ENCODE data around the gene ZNF304. TPM values are rescaled to one million over a fixed set of nuclear protein-coding genes. Genes with fewer than 3 reads are reported as not detected.

ZNF304 gene
- total and polyA plus RNA-seq, 2 experiments from 2014 or later = 3.5 to 12.4 TPM

DNA sequence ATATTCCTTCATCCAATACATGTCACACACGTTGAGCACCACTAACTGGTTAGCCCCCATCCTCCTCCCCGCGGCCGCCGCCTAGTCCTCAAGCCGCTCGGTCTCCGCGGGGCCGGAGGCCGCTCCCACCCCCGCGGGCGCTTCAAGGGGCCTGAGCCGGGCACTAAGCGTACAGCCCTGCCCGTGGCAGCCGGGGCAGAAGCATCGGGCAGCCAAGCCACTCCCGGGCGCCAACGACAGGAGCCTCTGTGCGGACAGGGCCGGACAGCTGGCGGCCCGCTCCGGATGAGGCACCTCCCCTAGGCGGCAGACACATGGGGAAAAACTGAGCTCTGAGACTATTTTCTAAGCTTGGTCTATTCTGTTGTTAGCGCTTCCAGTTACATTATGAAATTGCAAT lies 33.6 kb upstream of the ZNF304 start:
- peaks cover 16% of the 10 kb centered on the region; the same call in 2 of the 3 replicates for H3K4me1 Mint-ChIP-seq

More for the DNA sequence above, 33.6 kb upstream of the ZNF304 start:
- Mint-ChIP-seq H3K27me3 (ENCODE audit: insufficient read depth, low read depth, poor library complexity) (peaks cover 9% of the 10 kb centered on the region), H3K9me3 (no peaks in the 10 kb centered on the region), H3K4me3 (peak overlapping the region; percentile 45; the same call in 2 of the 3 replicates), H3K36me3 (ENCODE audit: low read depth) (no peaks in the 10 kb centered on the region), H3K27ac (no peak overlapping the region)
- peaks cover 47% of the 10 kb centered on the region for H3K27me3 ChIP-seq (ENCODE audit: insufficient read depth)
- ATAC-seq (peak; percentile 49), DNase-seq (ENCODE audit: low spot score) (peak; percentile 66)
- no peaks in the 10 kb centered on the region for H4K20me1 ChIP-seq (replicated peaks; ENCODE audit: insufficient read depth)
- H2AFZ ChIP-seq = peak overlapping the region; percentile 86
- H3K79me2 ChIP-seq (replicated peaks; ENCODE audit: insufficient read depth) = peaks cover 17% of the 10 kb centered on the region
- H3K4me2 ChIP-seq = peak overlapping the region; percentile 75
- H3K4me3 ChIP-seq = peak overlapping the region; percentile 54
- H3K36me3 ChIP-seq (ENCODE audit: insufficient read depth) = no peaks in the 10 kb centered on the region
- H3F3A ChIP-seq (replicated peaks; ENCODE audit: low read depth) = peaks cover 11% of the 10 kb centered on the region; the same call in 1 of the 2 replicates
- H3K27ac ChIP-seq (ENCODE audit: low read depth) = no peak overlapping the region
- H3K4me1 ChIP-seq (ENCODE audit: insufficient read depth) = peaks cover 13% of the 10 kb centered on the region
- no peak for TF ChIP-seq POLR2AphosphoS5 (IDR thresholded peaks at IDR 0.05; ENCODE audit: low read depth)
- no peak for TF ChIP-seq ETS1 (IDR thresholded peaks at IDR 0.05)
- no peak for TF ChIP-seq STAT1 (IDR thresholded peaks at IDR 0.05; ENCODE audit: unreplicated experiment)
- TF ChIP-seq ZNF331 (CRISPR knock-in tag; IDR thresholded peaks at IDR 0.05; ENCODE audit: low read depth) = no peak
- no peak for TF ChIP-seq ZNF462 (CRISPR knock-in tag; IDR thresholded peaks at IDR 0.05)
- no peak for TF ChIP-seq CREB1 (CRISPR knock-in tag; IDR thresholded peaks at IDR 0.05; ENCODE audit: low read depth)
- TF ChIP-seq, protein P1, sequence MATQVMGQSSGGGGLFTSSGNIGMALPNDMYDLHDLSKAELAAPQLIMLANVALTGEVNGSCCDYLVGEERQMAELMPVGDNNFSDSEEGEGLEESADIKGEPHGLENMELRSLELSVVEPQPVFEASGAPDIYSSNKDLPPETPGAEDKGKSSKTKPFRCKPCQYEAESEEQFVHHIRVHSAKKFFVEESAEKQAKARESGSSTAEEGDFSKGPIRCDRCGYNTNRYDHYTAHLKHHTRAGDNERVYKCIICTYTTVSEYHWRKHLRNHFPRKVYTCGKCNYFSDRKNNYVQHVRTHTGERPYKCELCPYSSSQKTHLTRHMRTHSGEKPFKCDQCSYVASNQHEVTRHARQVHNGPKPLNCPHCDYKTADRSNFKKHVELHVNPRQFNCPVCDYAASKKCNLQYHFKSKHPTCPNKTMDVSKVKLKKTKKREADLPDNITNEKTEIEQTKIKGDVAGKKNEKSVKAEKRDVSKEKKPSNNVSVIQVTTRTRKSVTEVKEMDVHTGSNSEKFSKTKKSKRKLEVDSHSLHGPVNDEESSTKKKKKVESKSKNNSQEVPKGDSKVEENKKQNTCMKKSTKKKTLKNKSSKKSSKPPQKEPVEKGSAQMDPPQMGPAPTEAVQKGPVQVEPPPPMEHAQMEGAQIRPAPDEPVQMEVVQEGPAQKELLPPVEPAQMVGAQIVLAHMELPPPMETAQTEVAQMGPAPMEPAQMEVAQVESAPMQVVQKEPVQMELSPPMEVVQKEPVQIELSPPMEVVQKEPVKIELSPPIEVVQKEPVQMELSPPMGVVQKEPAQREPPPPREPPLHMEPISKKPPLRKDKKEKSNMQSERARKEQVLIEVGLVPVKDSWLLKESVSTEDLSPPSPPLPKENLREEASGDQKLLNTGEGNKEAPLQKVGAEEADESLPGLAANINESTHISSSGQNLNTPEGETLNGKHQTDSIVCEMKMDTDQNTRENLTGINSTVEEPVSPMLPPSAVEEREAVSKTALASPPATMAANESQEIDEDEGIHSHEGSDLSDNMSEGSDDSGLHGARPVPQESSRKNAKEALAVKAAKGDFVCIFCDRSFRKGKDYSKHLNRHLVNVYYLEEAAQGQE (IDR thresholded peaks at IDR 0.05; ENCODE audit: unreplicated experiment) = no peak
- no peak for TF ChIP-seq EZH2phosphoT487 (IDR thresholded peaks at IDR 0.05; ENCODE audit: unreplicated experiment)
- no peak for TF ChIP-seq EZH2 (IDR thresholded peaks at IDR 0.05; ENCODE audit: low read depth, unreplicated experiment)
- TF ChIP-seq, protein P2, sequence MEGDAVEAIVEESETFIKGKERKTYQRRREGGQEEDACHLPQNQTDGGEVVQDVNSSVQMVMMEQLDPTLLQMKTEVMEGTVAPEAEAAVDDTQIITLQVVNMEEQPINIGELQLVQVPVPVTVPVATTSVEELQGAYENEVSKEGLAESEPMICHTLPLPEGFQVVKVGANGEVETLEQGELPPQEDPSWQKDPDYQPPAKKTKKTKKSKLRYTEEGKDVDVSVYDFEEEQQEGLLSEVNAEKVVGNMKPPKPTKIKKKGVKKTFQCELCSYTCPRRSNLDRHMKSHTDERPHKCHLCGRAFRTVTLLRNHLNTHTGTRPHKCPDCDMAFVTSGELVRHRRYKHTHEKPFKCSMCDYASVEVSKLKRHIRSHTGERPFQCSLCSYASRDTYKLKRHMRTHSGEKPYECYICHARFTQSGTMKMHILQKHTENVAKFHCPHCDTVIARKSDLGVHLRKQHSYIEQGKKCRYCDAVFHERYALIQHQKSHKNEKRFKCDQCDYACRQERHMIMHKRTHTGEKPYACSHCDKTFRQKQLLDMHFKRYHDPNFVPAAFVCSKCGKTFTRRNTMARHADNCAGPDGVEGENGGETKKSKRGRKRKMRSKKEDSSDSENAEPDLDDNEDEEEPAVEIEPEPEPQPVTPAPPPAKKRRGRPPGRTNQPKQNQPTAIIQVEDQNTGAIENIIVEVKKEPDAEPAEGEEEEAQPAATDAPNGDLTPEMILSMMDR (conservative IDR thresholded peaks at IDR 0.05; ENCODE audit: low read depth in 2 of 2) = no peak
- no peak for TF ChIP-seq NANOG (IDR thresholded peaks at IDR 0.05; ENCODE audit: borderline replicate concordance)
- no peak for TF ChIP-seq JUNB (IDR thresholded peaks at IDR 0.05; ENCODE audit: unreplicated experiment)
- no peak for TF ChIP-seq ZNF114 (CRISPR knock-in tag; IDR thresholded peaks at IDR 0.05)
- no peaks in the 10 kb centered on the region for H3K9me2 ChIP-seq (ENCODE audit: insufficient read depth)

Data from GM23338 (cell line).